HEK293 (cell line): ENCODE measurements around the gene RAB11FIP5.

ENCODE experiments used
- CTCF ChIA-PET: fragments of 350-600 bp; formaldehyde crosslinking; extraction: SDS; loops from one replicate; lab custom pipeline; 2021; ENCODE audit warnings: antibody characterized with exemption; lab: Yijun Ruan, JAX
- POLR2A ChIA-PET: fragments of 300-600 bp; formaldehyde crosslinking; extraction: SDS; loops from one replicate; lab custom pipeline; 2020; ENCODE audit warnings: antibody characterized with exemption, inconsistent platforms; lab: Yijun Ruan, JAX
- H3K27ac ChIP-seq: fragments of 200-500 bp; sonication (Bioruptor generic); 2 replicates; pipeline ENCODE4 v1.5.1; 2014; ENCODE audit warnings: low read depth, low read length, control low read depth, inconsistent platforms; ENCODE audit errors: extremely low read depth
- H3K36me3 ChIP-seq, 2 experiments: fragments of 200-500 bp in 1 of 2; sonication (Bioruptor generic) in 1 of 2; 1 replicate in 1 of 2; 2 replicates in 1 of 2; pipeline ENCODE4 v1.5.1; 2014 to 2017; ENCODE audit warnings: inconsistent platforms in 2 of 2, low read length in 2 of 2; ENCODE audit not compliant: control insufficient read depth in 2 of 2, insufficient read depth in 1 of 2
- H3K4me1 ChIP-seq: fragments of 200-500 bp; sonication (Bioruptor generic); 2 replicates; pipeline ENCODE4 v1.5.1; 2014; ENCODE audit warnings: mild to moderate bottlenecking, low read length, inconsistent platforms; ENCODE audit not compliant: control insufficient read depth, insufficient read depth
- H3K4me3 ChIP-seq: 2 replicates; pipeline ENCODE4 v1.5.1; 2011; ENCODE audit warnings: low read depth, mild to moderate bottlenecking, control low read depth, low read length, moderate library complexity
- H3K9me3 ChIP-seq: fragments of 200-500 bp; sonication (Bioruptor generic); 2 replicates; pipeline ENCODE4 v1.5.1; 2014; ENCODE audit warnings: low read depth, low read length, inconsistent platforms; ENCODE audit not compliant: control insufficient read depth, insufficient read depth
- MYNN ChIP-seq: fragments of 450-650 bp; formaldehyde crosslinking; IDR thresholded peaks from 2 replicates; pipeline ENCODE4 v1.5.1; 2016; ENCODE audit warnings: missing biosample characterization, missing genetic modification characterization, borderline replicate concordance
- ZFP41 ChIP-seq: fragments of 450-650 bp; formaldehyde crosslinking; IDR thresholded peaks from 2 replicates; pipeline ENCODE4 v1.5.1; 2016; ENCODE audit warnings: missing biosample characterization, missing genetic modification characterization, borderline replicate concordance
- ZNF37A ChIP-seq: fragments of 450-650 bp; IDR thresholded peaks from 2 replicates; pipeline ENCODE4 v1.5.1; 2018; ENCODE audit warnings: missing biosample characterization, missing genetic modification characterization
- ZNF433 ChIP-seq: fragments of 450-650 bp; formaldehyde crosslinking; IDR thresholded peaks from 2 replicates; pipeline ENCODE4 v1.5.1; 2016; ENCODE audit warnings: missing biosample characterization, missing genetic modification characterization, low read depth
- ZNF654 ChIP-seq: fragments of 450-650 bp; formaldehyde crosslinking; IDR thresholded peaks from 2 replicates; pipeline ENCODE4 v1.5.1; 2016; ENCODE audit warnings: low read depth, missing biosample characterization, missing genetic modification characterization
- ZNF677 ChIP-seq: fragments of 450-650 bp; IDR thresholded peaks from 2 replicates; pipeline ENCODE4 v1.5.0; 2018; ENCODE audit warnings: missing biosample characterization, mild to moderate bottlenecking, missing genetic modification characterization, moderate library complexity
- ZSCAN23 ChIP-seq: fragments of 450-650 bp; formaldehyde crosslinking; IDR thresholded peaks from 2 replicates; pipeline ENCODE4 v1.5.1; 2016; ENCODE audit warnings: missing biosample characterization, missing genetic modification characterization
- TF ChIP-seq, protein P1 (sequence below): fragments of 450-650 bp; formaldehyde crosslinking; IDR thresholded peaks from 2 replicates; pipeline ENCODE4 v1.5.1; 2016; ENCODE audit warnings: missing biosample characterization, missing genetic modification characterization
- TF ChIP-seq, protein P2 (sequence below): fragments of 450-650 bp; formaldehyde crosslinking; conservative IDR thresholded peaks from 2 replicates; pipeline ENCODE4 v1.5.1; 2016; ENCODE audit warnings: low read depth, missing biosample characterization, missing genetic modification characterization
- TF ChIP-seq, protein P3 (sequence below): fragments of 450-650 bp; formaldehyde crosslinking; IDR thresholded peaks from 2 replicates; pipeline ENCODE4 v1.5.1; 2016; ENCODE audit warnings: missing biosample characterization, missing genetic modification characterization
- TF ChIP-seq, protein P4 (sequence below): fragments of 450-650 bp; formaldehyde crosslinking; IDR thresholded peaks from 2 replicates; pipeline ENCODE4 v1.5.1; 2017; ENCODE audit warnings: missing biosample characterization, missing genetic modification characterization
- TF ChIP-seq, protein P5 (sequence below): IDR thresholded peaks from 2 replicates; pipeline ENCODE4 v1.6.1; 2011; ENCODE audit warnings: mild to moderate bottlenecking, low read depth, low read length, borderline replicate concordance
- TF ChIP-seq, protein P6 (sequence below): fragments of 450-650 bp; formaldehyde crosslinking; IDR thresholded peaks from 2 replicates; pipeline ENCODE4 v1.5.1; 2016; ENCODE audit warnings: missing biosample characterization, missing genetic modification characterization
- TF ChIP-seq, protein P7 (sequence below): fragments of 450-650 bp; formaldehyde crosslinking; IDR thresholded peaks from 2 replicates; pipeline ENCODE4 v1.5.1; 2016; ENCODE audit warnings: missing biosample characterization, missing genetic modification characterization, borderline replicate concordance
- TF ChIP-seq, protein P8 (sequence below): fragments of 450-650 bp; formaldehyde crosslinking; IDR thresholded peaks from 2 replicates; pipeline ENCODE4 v1.5.1; 2016; ENCODE audit warnings: missing biosample characterization, missing genetic modification characterization
- TF ChIP-seq, protein P9 (sequence below): fragments of 450-650 bp; formaldehyde crosslinking; IDR thresholded peaks from 2 replicates; pipeline ENCODE4 v1.5.1; 2016; ENCODE audit warnings: missing biosample characterization, missing genetic modification characterization

RAB11FIP5 gene

DNA sequence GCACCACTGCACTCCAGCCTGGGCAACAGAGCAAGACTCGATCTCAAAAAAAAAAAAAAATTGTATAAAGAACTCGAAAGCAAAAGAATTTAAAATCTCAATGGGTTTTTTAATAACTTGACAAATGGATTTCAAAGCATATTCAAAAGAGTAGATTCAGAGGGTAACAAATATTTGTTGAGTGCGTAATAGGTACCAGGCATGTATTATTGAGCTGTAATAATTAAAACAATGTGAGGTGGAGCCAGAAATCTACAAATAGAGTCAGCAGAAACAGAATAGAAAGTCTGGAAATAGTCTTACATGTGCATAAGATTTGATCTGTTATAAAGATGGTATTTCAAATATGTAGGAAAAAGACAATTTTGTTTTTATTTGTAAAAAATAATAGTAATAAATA is 19.1 kb upstream of the RAB11FIP5 start:
- H3K9me3 ChIP-seq: no peaks in the 10 kb centered on the region
- H3K27ac ChIP-seq: no peak overlapping the region
- ChIA-PET POLR2A (no interaction called here), CTCF (interaction anchor here (0.7 kb wide), 2 partner anchors 46 to 115 kb away, joined by 3 read pairs; no protein-coding TSS in a partner anchor)
- H3K36me3 ChIP-seq: no peaks in the 10 kb centered on the region
- H3K4me3 ChIP-seq: no peak overlapping the region
- TF ChIP-seq, protein P1, sequence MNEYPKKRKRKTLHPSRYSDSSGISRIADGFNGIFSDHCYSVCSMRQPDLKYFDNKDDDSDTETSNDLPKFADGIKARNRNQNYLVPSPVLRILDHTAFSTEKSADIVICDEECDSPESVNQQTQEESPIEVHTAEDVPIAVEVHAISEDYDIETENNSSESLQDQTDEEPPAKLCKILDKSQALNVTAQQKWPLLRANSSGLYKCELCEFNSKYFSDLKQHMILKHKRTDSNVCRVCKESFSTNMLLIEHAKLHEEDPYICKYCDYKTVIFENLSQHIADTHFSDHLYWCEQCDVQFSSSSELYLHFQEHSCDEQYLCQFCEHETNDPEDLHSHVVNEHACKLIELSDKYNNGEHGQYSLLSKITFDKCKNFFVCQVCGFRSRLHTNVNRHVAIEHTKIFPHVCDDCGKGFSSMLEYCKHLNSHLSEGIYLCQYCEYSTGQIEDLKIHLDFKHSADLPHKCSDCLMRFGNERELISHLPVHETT (tag by site-specific recombination): no peak
- TF ChIP-seq ZNF433 (tag by site-specific recombination): no peak
- TF ChIP-seq, protein P2, sequence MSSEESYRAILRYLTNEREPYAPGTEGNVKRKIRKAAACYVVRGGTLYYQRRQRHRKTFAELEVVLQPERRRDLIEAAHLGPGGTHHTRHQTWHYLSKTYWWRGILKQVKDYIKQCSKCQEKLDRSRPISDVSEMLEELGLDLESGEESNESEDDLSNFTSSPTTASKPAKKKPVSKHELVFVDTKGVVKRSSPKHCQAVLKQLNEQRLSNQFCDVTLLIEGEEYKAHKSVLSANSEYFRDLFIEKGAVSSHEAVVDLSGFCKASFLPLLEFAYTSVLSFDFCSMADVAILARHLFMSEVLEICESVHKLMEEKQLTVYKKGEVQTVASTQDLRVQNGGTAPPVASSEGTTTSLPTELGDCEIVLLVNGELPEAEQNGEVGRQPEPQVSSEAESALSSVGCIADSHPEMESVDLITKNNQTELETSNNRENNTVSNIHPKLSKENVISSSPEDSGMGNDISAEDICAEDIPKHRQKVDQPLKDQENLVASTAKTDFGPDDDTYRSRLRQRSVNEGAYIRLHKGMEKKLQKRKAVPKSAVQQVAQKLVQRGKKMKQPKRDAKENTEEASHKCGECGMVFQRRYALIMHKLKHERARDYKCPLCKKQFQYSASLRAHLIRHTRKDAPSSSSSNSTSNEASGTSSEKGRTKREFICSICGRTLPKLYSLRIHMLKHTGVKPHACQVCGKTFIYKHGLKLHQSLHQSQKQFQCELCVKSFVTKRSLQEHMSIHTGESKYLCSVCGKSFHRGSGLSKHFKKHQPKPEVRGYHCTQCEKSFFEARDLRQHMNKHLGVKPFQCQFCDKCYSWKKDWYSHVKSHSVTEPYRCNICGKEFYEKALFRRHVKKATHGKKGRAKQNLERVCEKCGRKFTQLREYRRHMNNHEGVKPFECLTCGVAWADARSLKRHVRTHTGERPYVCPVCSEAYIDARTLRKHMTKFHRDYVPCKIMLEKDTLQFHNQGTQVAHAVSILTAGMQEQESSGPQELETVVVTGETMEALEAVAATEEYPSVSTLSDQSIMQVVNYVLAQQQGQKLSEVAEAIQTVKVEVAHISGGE (tag by site-specific recombination): no peak
- no peak for TF ChIP-seq ZFP41 (tag by site-specific recombination)
- no peak for TF ChIP-seq ZSCAN23 (tag by site-specific recombination)
- no peak for TF ChIP-seq ZNF677 (tag by site-specific recombination)
- TF ChIP-seq, protein P3, sequence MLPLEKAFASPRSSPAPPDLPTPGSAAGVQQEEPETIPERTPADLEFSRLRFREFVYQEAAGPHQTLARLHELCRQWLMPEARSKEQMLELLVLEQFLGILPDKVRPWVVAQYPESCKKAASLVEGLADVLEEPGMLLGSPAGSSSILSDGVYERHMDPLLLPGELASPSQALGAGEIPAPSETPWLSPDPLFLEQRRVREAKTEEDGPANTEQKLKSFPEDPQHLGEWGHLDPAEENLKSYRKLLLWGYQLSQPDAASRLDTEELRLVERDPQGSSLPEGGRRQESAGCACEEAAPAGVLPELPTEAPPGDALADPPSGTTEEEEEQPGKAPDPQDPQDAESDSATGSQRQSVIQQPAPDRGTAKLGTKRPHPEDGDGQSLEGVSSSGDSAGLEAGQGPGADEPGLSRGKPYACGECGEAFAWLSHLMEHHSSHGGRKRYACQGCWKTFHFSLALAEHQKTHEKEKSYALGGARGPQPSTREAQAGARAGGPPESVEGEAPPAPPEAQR (tag by site-specific recombination): no peak
- no peak for TF ChIP-seq ZNF654 (tag by site-specific recombination)
- TF ChIP-seq, protein P4, sequence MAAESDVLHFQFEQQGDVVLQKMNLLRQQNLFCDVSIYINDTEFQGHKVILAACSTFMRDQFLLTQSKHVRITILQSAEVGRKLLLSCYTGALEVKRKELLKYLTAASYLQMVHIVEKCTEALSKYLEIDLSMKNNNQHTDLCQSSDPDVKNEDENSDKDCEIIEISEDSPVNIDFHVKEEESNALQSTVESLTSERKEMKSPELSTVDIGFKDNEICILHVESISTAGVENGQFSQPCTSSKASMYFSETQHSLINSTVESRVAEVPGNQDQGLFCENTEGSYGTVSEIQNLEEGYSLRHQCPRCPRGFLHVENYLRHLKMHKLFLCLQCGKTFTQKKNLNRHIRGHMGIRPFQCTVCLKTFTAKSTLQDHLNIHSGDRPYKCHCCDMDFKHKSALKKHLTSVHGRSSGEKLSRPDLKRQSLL (tag by site-specific recombination): no peak
- TF ChIP-seq, protein P5, sequence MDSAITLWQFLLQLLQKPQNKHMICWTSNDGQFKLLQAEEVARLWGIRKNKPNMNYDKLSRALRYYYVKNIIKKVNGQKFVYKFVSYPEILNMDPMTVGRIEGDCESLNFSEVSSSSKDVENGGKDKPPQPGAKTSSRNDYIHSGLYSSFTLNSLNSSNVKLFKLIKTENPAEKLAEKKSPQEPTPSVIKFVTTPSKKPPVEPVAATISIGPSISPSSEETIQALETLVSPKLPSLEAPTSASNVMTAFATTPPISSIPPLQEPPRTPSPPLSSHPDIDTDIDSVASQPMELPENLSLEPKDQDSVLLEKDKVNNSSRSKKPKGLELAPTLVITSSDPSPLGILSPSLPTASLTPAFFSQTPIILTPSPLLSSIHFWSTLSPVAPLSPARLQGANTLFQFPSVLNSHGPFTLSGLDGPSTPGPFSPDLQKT: no peak
- TF ChIP-seq, protein P6, sequence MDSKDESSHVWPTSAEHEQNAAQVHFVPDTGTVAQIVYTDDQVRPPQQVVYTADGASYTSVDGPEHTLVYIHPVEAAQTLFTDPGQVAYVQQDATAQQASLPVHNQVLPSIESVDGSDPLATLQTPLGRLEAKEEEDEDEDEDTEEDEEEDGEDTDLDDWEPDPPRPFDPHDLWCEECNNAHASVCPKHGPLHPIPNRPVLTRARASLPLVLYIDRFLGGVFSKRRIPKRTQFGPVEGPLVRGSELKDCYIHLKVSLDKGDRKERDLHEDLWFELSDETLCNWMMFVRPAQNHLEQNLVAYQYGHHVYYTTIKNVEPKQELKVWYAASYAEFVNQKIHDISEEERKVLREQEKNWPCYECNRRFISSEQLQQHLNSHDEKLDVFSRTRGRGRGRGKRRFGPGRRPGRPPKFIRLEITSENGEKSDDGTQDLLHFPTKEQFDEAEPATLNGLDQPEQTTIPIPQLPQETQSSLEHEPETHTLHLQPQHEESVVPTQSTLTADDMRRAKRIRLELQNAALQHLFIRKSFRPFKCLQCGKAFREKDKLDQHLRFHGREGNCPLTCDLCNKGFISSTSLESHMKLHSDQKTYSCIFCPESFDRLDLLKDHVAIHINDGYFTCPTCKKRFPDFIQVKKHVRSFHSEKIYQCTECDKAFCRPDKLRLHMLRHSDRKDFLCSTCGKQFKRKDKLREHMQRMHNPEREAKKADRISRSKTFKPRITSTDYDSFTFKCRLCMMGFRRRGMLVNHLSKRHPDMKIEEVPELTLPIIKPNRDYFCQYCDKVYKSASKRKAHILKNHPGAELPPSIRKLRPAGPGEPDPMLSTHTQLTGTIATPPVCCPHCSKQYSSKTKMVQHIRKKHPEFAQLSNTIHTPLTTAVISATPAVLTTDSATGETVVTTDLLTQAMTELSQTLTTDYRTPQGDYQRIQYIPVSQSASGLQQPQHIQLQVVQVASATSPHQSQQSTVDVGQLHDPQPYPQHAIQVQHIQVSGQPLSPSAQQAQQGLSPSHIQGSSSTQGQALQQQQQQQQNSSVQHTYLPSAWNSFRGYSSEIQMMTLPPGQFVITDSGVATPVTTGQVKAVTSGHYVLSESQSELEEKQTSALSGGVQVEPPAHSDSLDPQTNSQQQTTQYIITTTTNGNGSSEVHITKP: no peak
- TF ChIP-seq, protein P7, sequence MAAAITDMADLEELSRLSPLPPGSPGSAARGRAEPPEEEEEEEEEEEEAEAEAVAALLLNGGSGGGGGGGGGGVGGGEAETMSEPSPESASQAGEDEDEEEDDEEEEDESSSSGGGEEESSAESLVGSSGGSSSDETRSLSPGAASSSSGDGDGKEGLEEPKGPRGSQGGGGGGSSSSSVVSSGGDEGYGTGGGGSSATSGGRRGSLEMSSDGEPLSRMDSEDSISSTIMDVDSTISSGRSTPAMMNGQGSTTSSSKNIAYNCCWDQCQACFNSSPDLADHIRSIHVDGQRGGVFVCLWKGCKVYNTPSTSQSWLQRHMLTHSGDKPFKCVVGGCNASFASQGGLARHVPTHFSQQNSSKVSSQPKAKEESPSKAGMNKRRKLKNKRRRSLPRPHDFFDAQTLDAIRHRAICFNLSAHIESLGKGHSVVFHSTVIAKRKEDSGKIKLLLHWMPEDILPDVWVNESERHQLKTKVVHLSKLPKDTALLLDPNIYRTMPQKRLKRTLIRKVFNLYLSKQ (tag by site-specific recombination): no peak
- TF ChIP-seq, protein P8, sequence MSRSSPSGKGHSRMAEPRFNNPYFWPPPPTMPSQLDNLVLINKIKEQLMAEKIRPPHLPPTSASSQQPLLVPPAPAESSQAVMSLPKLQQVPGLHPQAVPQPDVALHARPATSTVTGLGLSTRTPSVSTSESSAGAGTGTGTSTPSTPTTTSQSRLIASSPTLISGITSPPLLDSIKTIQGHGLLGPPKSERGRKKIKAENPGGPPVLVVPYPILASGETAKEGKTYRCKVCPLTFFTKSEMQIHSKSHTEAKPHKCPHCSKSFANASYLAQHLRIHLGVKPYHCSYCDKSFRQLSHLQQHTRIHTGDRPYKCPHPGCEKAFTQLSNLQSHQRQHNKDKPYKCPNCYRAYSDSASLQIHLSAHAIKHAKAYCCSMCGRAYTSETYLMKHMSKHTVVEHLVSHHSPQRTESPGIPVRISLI (tag by site-specific recombination): no peak
- TF ChIP-seq MYNN (tag by site-specific recombination): no peak
- TF ChIP-seq ZNF37A (tag by site-specific recombination): no peak
- TF ChIP-seq, protein P9, sequence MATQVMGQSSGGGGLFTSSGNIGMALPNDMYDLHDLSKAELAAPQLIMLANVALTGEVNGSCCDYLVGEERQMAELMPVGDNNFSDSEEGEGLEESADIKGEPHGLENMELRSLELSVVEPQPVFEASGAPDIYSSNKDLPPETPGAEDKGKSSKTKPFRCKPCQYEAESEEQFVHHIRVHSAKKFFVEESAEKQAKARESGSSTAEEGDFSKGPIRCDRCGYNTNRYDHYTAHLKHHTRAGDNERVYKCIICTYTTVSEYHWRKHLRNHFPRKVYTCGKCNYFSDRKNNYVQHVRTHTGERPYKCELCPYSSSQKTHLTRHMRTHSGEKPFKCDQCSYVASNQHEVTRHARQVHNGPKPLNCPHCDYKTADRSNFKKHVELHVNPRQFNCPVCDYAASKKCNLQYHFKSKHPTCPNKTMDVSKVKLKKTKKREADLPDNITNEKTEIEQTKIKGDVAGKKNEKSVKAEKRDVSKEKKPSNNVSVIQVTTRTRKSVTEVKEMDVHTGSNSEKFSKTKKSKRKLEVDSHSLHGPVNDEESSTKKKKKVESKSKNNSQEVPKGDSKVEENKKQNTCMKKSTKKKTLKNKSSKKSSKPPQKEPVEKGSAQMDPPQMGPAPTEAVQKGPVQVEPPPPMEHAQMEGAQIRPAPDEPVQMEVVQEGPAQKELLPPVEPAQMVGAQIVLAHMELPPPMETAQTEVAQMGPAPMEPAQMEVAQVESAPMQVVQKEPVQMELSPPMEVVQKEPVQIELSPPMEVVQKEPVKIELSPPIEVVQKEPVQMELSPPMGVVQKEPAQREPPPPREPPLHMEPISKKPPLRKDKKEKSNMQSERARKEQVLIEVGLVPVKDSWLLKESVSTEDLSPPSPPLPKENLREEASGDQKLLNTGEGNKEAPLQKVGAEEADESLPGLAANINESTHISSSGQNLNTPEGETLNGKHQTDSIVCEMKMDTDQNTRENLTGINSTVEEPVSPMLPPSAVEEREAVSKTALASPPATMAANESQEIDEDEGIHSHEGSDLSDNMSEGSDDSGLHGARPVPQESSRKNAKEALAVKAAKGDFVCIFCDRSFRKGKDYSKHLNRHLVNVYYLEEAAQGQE: no peak
- no peaks in the 10 kb centered on the region for H3K4me1 ChIP-seq
